ENCODE measurements around the gene ATP2B3.
A peak's percentile ranks its signal among the peaks of the same experiment; 100 is the strongest.

Gene ATP2B3

GRCh38 chrX:153537526-153538295 is 20.3 kb downstream of the ATP2B3 start:
- no peak for DNase-seq (ENCODE audit: low read depth)

GRCh38 chrX:153538424-153538823 is 21.0 kb downstream of the ATP2B3 start:
- DNase-seq (ENCODE audit: low read depth): no peak

- peak; percentile 52 for DNase-seq (ENCODE audit: low read depth)
These were observed 21.9 kb downstream of the ATP2B3 start for GRCh38 chrX:153539171-153539978.

- no peak for DNase-seq (ENCODE audit: low read depth)
These were observed 22.5 kb downstream of the ATP2B3 start for GRCh38 chrX:153539979-153540358.

GRCh38 chrX:153544727-153545126 is 27.3 kb downstream of the ATP2B3 start:
- DNase-seq (ENCODE audit: low read depth): no peak

- DNase-seq (ENCODE audit: low read depth): no peak
These were observed 28.9 kb downstream of the ATP2B3 start for GRCh38 chrX:153546386-153546785.

GRCh38 chrX:153547195-153547594 is 29.8 kb downstream of the ATP2B3 start:
- no peak for DNase-seq (ENCODE audit: low read depth)

GRCh38 chrX:153549231-153549630 is 31.8 kb downstream of the ATP2B3 start:
- no peak for DNase-seq (ENCODE audit: low read depth)

GRCh38 chrX:153549807-153550206 is 32.4 kb downstream of the ATP2B3 start:
- no peak for DNase-seq (ENCODE audit: low read depth)

- peak; percentile 54 for DNase-seq (ENCODE audit: low read depth)
These were observed 33.7 kb downstream of the ATP2B3 start for GRCh38 chrX:153551135-153551534.

- DNase-seq (ENCODE audit: low read depth): peak; percentile 42
These were observed 37.2 kb downstream of the ATP2B3 start for GRCh38 chrX:153554519-153555167.

- no peak for DNase-seq (ENCODE audit: low read depth)
These were observed 39.3 kb downstream of the ATP2B3 start for GRCh38 chrX:153556767-153557166.

GRCh38 chrX:153557618-153558355 is 40.3 kb downstream of the ATP2B3 start:
- DNase-seq (ENCODE audit: low read depth): no peak

GRCh38 chrX:153560000-153560399 is 42.6 kb downstream of the ATP2B3 start:
- DNase-seq (ENCODE audit: low read depth): peak; percentile 30

- DNase-seq (ENCODE audit: low read depth): no peak
These were observed 43.0 kb downstream of the ATP2B3 start for GRCh38 chrX:153560466-153560865.

- no peak for DNase-seq (ENCODE audit: low read depth)
These were observed 43.9 kb downstream of the ATP2B3 start for GRCh38 chrX:153561337-153561736.

- no peak for DNase-seq (ENCODE audit: low read depth)
These were observed 45.1 kb downstream of the ATP2B3 start for GRCh38 chrX:153562546-153562945.

- no peak for DNase-seq (ENCODE audit: low read depth)
These were observed 46.7 kb downstream of the ATP2B3 start for GRCh38 chrX:153564047-153564606.

GRCh38 chrX:153565996-153566580 is 48.6 kb downstream of the ATP2B3 start:
- no peak for DNase-seq (ENCODE audit: low read depth)

- DNase-seq (ENCODE audit: low read depth): no peak
These were observed 51.1 kb downstream of the ATP2B3 start for GRCh38 chrX:153568451-153569011.

- no peak for DNase-seq (ENCODE audit: low read depth)
These were observed 52.0 kb downstream of the ATP2B3 start for GRCh38 chrX:153569475-153569874.

Measured in iris pigment epithelial cell (primary cell).